Breast epithelium (tissue), 4 donors: ENCODE measurements around the gene CRYGS. TPM values are rescaled to one million over a fixed set of nuclear protein-coding genes. Genes with fewer than 3 reads are reported as not detected.
"Not testable (repeated sequence)": the region's sequence is repeated elsewhere in the genome, so short reads cannot be mapped to it uniquely, and the experiment has no call there.

Experiments
- DNase-seq, 2 donors: peaks; one replicate each; pipeline ENCODE4 v3.0.0-alpha.2; 2019; ENCODE audit warnings: low spot score in 2 of 2
- H3K27ac ChIP-seq, 2 donors: fragments of 200-600 bp; sonication (generic) in 1 of 2; one replicate each; pipeline ENCODE4 v1.5.1; 2016 to 2019; ENCODE audit warnings: mild to moderate bottlenecking in 1 of 2
- H3K27me3 ChIP-seq, 2 donors: fragments of 200-600 bp; sonication (generic) in 1 of 2; one replicate each; pipeline versions ENCODE4 v1.5.1 to v1.6.0; 2017 to 2019; ENCODE audit warnings: control low read depth in 1 of 2, mild to moderate bottlenecking in 1 of 2
- H3K36me3 ChIP-seq: fragments of 200-600 bp; one replicate; pipeline ENCODE4 v1.5.1; 2019
- H3K4me1 ChIP-seq, 2 donors: fragments of 200-600 bp; sonication (generic); one replicate each; pipeline ENCODE4 v1.5.1; 2016 to 2019; ENCODE audit warnings: control low read depth in 1 of 2
- H3K4me3 ChIP-seq, 3 donors: fragments of 200-600 bp; sonication (generic); 1 replicate in 2 of 3; 2 replicates in 1 of 3; pipeline ENCODE4 v1.5.1; 2016 to 2019; ENCODE audit warnings: mild to moderate bottlenecking in 3 of 3, moderate library complexity in 2 of 3
- H3K9me3 ChIP-seq, 2 donors: fragments of 200-600 bp; sonication (generic) in 1 of 2; one replicate each; pipeline ENCODE4 v1.5.1; 2016 to 2019; ENCODE audit warnings: control low read depth in 1 of 2
- POLR2A ChIP-seq: fragments of 450-650 bp; IDR thresholded peaks from one replicate; pipeline ENCODE4 v1.6.1; 2016; ENCODE audit warnings: antibody characterized with exemption, mild to moderate bottlenecking, moderate library complexity
- POLR2AphosphoS5 ChIP-seq, 3 donors: sonication (generic); formaldehyde crosslinking; IDR thresholded peaks; one replicate each; pipeline ENCODE4 v1.6.1; 2017; ENCODE audit warnings: antibody characterized with exemption in 3 of 3
- intact Hi-C: fragments of 100-400 bp; cut with DNase I; formaldehyde crosslinking; loops from one replicate; pipeline ENCODE4 v1.15.1; 2023; ENCODE audit warnings: low total_unique reads
- total RNA-seq, 3 donors: library from RNA; depleted of rRNA; stranded (reverse); fragments of >200 nt; gene quantifications; one replicate each; pipeline ENCODE4 v1.1.0, GENCODE V29; 2016
- TF ChIP-seq, protein P1 (sequence below), 3 donors: fragments of 450-650 bp; IDR thresholded peaks; one replicate each; pipeline ENCODE4 v1.5.1; 2016 to 2017; ENCODE audit warnings: antibody characterized with exemption in 3 of 3, mild to moderate bottlenecking in 3 of 3, moderate library complexity in 3 of 3

The CRYGS gene
- total RNA-seq, 3 donors from 2014 or later, result 3.8 to 5.9 (median 4.2) TPM

DNA sequence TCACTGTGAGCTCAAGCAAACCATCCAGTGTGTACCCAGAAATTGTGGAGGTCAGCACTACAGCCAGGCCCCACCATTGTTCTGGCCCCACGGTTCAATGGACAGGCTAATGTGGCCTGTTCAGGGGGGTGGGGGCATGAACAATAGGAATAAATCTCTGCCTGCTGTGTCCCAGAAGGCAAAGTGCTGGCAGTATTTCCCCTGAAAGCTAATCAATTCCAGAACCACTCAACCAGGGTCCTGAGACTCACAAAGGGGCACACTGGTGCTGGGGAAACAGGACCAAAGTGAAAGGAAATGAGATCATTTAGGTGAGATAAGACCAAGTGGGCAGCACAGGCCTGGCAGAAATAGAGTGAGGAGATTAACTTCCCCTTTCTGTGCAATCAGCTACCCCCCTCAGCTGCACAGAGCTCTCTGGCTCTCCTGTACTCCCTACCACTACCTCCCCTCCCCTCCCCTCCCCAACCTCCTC, 11.5 kb downstream of the CRYGS start:
- Histone ChIP-seq H3K4me1 (no peaks in the 10 kb centered on the region), H3K4me3 (no peak overlapping the region), H3K27ac (no peak overlapping the region), H3K36me3 (no peaks in the 10 kb centered on the region), H3K27me3 (no peaks in the 10 kb centered on the region), H3K9me3 (no peaks in the 10 kb centered on the region)
- TF ChIP-seq, protein P1, sequence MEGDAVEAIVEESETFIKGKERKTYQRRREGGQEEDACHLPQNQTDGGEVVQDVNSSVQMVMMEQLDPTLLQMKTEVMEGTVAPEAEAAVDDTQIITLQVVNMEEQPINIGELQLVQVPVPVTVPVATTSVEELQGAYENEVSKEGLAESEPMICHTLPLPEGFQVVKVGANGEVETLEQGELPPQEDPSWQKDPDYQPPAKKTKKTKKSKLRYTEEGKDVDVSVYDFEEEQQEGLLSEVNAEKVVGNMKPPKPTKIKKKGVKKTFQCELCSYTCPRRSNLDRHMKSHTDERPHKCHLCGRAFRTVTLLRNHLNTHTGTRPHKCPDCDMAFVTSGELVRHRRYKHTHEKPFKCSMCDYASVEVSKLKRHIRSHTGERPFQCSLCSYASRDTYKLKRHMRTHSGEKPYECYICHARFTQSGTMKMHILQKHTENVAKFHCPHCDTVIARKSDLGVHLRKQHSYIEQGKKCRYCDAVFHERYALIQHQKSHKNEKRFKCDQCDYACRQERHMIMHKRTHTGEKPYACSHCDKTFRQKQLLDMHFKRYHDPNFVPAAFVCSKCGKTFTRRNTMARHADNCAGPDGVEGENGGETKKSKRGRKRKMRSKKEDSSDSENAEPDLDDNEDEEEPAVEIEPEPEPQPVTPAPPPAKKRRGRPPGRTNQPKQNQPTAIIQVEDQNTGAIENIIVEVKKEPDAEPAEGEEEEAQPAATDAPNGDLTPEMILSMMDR (IDR thresholded peaks at IDR 0.05), result no peak
- TF ChIP-seq POLR2AphosphoS5 (IDR thresholded peaks at IDR 0.05), result no peak
- no peak for TF ChIP-seq POLR2A
- intact Hi-C loops, result loop anchor here (10.0 kb wide), 2 partner anchors 268 to 548 kb away; no protein-coding TSS in a partner anchor
- DNase-seq, result no peak

DNA sequence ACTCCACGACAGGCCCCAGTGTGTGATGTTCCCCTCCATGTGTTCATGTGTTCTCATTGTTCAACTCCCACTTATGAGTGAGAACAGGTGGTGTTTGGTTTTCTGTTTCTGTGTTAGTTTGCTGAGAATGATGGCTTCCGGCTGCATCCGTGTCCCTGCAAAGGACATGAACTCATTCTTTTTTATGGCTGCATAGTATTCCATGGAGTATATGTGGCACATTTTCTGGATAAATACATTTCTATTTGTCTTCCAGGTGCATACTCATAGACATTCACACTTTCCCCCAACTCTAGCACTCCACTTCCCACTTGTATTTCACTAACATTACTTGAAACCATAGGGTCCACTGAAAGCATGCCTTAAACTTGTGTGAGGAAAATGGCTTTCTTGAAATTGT, 12.5 kb downstream of the CRYGS start:
- intact Hi-C loops, result loop anchor here (10.0 kb wide), 2 partner anchors 267 to 547 kb away; no protein-coding TSS in a partner anchor
- not testable (repeated sequence) for DNase-seq

DNA sequence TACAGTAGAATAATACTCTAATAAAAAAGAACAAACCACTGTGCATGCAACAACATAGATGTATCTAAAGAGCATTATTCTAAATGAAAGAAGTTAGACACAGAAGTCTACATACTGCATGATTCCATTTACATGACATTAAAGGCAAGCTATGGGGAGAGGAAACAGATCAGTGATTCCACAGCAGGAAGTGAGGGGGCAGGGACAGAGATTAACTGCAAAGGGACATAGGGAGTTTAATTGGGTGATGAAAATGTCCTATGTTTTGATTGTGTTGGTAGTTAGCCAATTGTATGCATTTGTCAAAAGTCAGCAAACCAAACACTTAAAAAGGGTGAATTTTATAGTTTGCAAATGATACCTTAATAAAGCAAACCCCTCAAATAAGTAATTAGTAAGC, 13.8 kb downstream of the CRYGS start:
- no peaks in the 10 kb centered on the region for H3K27me3 ChIP-seq
- no peak overlapping the region for H3K4me3 ChIP-seq
- H3K36me3 ChIP-seq, result no peaks in the 10 kb centered on the region
- no peak for DNase-seq
- intact Hi-C loops, result loop anchor here (10.0 kb wide), 2 partner anchors 266 to 546 kb away; no protein-coding TSS in a partner anchor
- TF ChIP-seq, protein P1 (IDR thresholded peaks at IDR 0.05), result no peak
- no peak for TF ChIP-seq POLR2AphosphoS5 (IDR thresholded peaks at IDR 0.05)
- no peak for TF ChIP-seq POLR2A
- H3K27ac ChIP-seq, result no peak overlapping the region
- H3K9me3 ChIP-seq, result no peaks in the 10 kb centered on the region
- H3K4me1 ChIP-seq, result no peaks in the 10 kb centered on the region

More for the DNA sequence above, 12.5 kb downstream of the CRYGS start:
- not testable (repeated sequence) for H3K27me3 ChIP-seq, H3K9me3 ChIP-seq, H3K4me1 ChIP-seq, H3K4me3 ChIP-seq, H3K27ac ChIP-seq, H3K36me3 ChIP-seq

- intact Hi-C loops, result no loop called here
- H3K27ac ChIP-seq, result no peak overlapping the region
- TF ChIP-seq, protein P1 (IDR thresholded peaks at IDR 0.05), result no peak
- TF ChIP-seq POLR2A (no peak), POLR2AphosphoS5 (IDR thresholded peaks at IDR 0.05) (no peak)
- H3K4me3 ChIP-seq, result no peak overlapping the region
- H3K4me1 ChIP-seq, result no peaks in the 10 kb centered on the region
- no peaks in the 10 kb centered on the region for H3K27me3 ChIP-seq
- H3K36me3 ChIP-seq, result no peaks in the 10 kb centered on the region
- no peak for DNase-seq
- no peaks in the 10 kb centered on the region for H3K9me3 ChIP-seq
These were observed 14.8 kb downstream of the CRYGS start for GRCh38 chr3:186529201-186529999.

GRCh38 chr3:186526256-186526606, 17.9 kb downstream of the CRYGS start:
- Histone ChIP-seq H3K36me3 (no peaks in the 10 kb centered on the region), H3K9me3 (no peaks in the 10 kb centered on the region), H3K27me3 (peaks cover 0 to 6% of the 10 kb centered on the region in 2 donors), H3K27ac (no peak overlapping the region), H3K4me3 (no peak overlapping the region), H3K4me1 (no peaks in the 10 kb centered on the region)
- TF ChIP-seq, protein P1 (IDR thresholded peaks at IDR 0.05), result no peak
- TF ChIP-seq POLR2AphosphoS5 (IDR thresholded peaks at IDR 0.05) (no peak), POLR2A (no peak)
- DNase-seq, result no peak
- intact Hi-C loops, result no loop called here
